Stimulated activated CD4-positive, alpha-beta T cell treated with anti-CD3 and anti-CD28 coated beads, Interleukin-1b, Interleukin-23, amount 100 ng/mL, for 48 hours (primary cell): ENCODE data around the gene THAP9.
"Not testable (repeated sequence)": the region's sequence is repeated elsewhere in the genome, so short reads cannot be mapped to it uniquely, and the experiment has no call there.

Source experiments
- DNase-seq: peaks from one replicate; pipeline ENCODE4 v3.0.0-alpha.2; 2020

The THAP9 gene

DNA sequence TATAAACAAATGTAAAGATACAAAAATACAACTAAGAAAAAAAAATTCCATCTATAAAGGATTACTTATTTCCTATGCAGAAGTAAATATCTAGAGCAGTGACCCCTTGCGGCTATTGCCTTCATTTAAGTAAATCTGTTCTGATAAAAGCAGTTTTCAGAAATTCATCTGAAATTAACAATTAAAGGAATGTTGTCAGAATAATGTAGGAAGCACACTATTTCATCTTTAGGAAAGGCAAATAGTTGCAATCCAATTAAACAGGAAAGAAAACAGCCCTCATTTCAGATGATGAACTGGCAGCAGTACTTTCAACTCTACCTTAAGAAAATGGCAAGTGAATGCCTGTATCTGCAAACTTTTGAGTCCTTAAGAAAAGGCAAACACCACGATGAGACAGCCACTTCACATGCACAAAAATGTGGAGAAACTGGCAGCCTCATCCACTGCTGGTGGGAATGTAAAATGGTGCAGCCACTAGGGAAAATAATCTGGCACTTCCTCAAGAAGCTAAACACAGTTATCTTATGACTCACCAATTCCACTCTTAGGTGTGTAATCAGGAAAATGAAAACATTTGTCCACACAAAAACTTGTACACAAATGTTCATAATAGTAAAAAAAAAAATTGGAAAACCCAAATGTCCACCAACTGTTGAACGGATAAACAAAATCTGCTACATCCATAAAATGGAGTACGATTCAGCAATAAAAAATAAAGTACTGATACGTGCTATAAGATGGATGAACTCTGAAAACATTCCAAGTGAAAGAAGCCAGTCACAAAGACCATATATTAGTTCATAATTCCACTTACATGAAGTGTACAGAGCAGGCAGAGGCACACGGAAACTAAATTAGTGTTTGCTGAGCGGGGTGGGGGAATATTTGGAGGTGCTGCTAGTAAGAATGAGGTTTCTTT lies 2.0 kb upstream of the THAP9 start:
- no peak for DNase-seq

DNA sequence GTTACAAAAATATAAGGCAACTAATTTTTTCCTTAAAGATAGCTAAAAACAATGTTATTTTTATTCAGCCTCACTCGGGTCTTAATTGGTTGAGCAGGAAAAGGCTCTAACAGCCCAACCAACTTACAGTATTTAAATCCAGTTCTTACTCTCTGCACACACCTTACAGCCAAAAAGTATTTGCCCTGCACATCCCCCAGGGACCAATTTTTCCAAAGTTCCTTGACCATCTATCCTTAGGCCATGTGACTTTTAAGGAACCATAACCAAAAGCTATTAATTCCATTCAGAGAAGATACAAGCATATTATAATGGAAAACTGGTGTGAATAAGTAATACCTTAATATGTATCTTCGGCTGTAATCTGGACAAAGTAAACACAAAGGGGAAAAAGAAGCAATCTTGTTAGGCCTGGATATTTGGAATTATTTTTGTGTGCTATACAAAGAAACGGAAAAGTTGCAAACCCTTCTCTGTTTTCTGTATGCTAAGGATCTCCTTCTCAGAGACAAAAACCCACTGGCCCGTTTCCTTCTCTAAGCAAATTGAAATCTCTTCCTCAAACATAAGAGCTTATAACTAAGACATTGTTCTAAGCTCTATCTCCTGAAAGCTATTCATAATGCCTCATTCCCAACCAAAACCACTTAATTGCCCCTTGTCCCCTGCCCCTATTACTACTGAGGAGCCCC lies 1.0 kb upstream of the THAP9 start:
- no peak for DNase-seq

DNA sequence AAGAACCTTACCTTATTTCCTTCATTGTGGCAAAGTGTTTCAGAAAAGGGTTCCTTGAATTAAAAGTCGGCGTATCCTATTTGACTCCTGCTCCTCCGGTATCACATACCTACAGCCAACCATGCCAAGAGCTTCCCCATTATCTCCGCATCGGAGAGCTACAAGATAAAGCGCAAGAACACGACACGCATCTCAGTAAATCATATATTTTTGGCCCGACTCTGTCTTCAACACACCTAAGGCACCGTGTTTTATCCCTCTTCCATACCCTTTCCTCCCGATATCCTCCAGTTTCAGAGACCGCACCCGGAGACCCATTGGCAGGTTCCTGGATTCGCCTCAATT lies 497 bp upstream of the THAP9 start:
- no peak for DNase-seq

DNA sequence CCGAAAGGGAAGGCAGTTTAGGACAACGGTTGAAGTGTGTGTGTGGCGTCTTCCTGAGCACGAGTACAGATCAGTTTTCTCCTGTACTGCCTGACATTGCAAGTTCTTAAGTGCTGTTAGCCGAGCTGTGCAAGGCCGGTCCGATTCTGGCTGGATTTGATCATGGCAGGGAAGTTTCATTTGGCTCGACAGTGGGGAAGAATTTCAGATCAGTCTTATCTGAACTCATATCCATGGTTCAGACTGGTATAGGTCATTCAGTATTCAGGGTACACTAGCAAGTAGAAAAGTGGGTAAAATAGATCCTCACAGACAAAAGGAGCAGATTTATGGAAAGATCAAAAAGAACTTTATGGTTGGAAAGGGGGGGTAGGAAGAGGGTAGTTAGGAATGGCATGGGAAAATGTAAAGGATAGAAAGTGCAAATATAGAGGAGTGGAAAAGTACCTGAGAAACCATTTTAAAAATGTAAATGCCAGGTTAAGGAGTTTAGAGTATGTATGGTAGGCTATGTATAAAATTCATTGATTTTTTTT lies 716 bp downstream of the THAP9 start:
- no peak for DNase-seq

DNA sequence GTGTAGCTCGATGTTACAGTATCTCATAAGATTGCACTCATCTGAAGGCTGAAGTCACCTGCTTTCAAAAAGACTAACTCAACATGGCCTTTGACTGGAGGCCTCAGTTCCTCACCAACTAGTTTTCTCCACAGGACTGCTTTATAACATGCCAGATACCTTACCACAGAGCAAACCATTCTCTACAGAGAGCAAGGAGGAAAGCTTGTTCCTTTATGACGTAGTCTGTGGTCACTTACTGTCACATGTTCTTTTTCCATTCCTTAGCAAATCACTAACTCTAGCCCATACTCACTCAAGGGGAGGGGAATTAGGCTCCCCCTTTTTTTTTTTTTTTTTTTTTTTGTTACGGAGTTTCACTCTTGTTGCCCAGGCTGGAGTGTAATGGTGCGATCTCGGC lies 3.2 kb downstream of the THAP9 start:
- no peak for DNase-seq

DNA sequence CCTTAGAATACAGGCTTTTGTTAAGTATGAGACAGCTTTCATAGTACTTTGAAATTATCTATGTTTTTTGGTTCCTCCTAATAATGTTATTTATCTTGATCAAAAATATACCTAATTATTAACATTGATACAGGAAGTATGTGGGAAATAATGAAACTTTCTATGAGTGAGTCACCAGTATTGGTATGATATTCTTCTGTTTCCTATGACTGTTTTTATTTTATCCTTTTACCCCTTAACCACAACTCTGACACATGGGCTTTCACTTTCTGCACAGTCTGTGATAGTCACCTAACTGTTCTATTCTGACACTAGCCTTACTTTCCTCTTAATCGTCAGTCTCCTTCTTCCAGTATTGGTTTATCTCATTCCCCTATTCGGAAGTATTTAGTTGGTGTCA lies 4.7 kb downstream of the THAP9 start:
- DNase-seq = peak; percentile 42

DNA sequence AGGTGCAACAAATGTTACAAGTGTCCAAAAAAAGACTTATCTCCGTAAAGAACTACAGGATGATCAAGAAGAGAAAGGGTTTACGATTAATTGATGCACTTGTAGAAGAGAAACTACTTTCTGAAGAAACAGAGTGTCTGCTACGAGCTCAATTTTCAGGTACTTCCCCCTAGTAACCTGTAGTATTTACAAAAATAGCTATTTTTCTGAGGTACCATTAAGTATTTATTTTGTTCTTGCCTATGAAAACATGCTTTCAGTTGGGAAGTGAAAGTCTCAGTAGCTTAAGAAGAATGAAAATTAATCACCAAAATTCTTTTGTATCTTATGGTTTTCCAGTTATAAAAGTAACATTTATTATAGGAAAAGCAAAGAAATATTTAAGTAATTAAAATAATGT lies 5.9 kb downstream of the THAP9 start:
- no peak for DNase-seq

DNA sequence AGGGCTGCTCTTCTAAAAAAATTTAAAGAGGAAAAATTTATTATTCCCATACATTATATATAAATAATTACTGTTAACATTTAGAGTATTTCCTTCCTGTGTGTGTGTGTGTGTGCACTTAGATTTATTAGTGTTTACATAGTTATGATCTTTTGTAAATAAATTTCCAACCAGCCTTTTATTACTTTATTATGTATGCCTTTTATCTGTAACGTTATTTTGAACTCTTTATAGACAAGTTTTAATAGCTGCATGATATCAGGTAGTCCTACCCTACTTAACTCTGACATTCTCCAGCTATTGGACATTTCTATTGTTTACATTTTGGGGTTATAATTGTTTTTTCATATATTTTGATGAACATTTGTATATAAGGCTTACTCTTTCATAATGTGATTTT lies 8.8 kb downstream of the THAP9 start:
- DNase-seq = no peak

DNA sequence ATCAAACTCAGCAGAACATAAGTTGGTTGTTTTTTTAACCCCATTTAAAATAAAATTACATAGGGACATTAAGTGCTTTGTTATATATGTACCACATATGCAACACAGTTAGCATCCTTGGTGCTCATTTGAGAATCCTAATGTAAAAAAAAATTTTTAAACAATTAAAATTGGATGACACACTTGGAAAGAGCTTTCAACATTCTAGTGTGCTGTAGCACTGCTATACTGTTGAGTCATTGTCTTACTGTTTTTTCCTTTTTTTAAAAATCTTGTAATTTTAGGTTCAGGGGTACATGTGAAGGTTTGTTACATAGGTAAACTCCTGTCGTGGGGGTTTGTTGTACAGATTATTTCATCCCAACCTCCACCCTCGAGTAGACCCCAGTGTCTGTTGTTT lies 12.8 kb downstream of the THAP9 start:
- no peak for DNase-seq

DNA sequence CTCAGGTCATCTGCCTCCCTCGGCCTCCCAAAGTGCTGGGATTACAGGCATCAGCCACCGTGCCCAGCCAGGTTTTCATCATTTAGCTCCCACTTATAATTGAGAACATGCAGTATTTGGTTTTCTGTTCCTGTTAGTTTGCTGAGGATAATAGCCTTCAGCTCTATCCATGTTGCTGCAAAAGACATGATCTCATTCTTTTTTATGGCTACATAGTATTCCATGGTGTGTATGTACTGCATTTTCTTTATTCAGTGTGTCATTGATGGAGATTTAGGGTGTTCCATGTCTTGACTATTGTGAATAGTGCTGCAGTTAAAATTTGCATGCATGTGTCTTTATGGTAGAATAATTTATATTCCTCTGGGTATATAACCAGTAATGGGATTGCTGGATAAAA lies 13.4 kb downstream of the THAP9 start:
- not testable (repeated sequence) for DNase-seq

DNA sequence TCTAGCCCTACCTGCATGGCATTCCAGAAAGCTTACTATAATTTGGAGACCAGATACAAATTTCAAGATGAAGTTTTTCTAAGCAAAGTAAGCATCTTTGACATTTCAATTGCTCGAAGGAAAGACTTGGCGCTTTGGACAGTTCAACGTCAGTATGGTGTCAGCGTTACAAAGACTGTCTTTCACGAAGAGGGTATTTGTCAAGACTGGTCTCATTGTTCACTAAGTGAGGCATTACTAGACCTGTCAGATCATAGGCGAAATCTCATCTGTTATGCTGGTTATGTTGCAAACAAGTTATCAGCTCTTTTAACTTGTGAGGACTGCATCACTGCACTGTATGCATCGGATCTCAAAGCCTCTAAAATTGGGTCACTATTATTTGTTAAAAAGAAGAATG lies 17.6 kb downstream of the THAP9 start:
- no peak for DNase-seq

DNA sequence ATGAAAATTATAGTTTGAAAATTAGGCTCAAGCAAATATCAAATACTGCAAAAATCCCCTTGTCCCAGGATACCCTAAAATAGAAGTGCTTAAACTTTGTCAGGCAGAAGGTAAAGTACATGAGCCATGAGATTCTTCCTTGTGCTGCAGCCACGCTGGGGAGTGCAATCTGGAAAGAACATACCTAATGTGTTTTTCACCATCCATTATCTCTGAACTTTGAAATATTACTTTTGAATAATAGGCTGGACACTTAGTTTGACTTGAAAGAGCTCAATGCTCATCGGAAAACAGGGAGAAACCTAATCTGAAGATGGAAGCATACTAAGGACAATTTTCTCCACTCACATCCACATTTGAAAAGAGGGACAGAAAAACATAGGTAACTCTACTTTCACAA lies 18.9 kb downstream of the THAP9 start:
- DNase-seq = no peak

DNA sequence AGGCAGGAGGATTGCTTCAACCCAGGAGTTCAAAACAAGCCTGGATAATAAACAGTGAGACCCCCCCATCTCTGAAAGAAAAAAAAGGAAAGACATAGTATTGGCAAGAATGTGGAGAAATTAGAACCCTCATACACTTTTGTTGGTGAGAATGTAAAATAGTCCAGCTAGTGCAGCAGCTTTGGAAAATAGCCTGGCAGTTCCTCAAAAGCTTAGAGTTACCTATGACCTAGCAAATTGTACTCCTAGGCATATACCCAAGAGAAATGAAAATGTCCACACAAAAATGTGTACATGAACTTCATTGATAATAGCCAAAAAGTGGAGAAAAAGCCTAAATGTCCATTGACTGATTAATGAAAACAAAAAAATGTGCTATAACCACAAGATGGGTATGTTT lies 21.3 kb downstream of the THAP9 start:
- DNase-seq = no peak

DNA sequence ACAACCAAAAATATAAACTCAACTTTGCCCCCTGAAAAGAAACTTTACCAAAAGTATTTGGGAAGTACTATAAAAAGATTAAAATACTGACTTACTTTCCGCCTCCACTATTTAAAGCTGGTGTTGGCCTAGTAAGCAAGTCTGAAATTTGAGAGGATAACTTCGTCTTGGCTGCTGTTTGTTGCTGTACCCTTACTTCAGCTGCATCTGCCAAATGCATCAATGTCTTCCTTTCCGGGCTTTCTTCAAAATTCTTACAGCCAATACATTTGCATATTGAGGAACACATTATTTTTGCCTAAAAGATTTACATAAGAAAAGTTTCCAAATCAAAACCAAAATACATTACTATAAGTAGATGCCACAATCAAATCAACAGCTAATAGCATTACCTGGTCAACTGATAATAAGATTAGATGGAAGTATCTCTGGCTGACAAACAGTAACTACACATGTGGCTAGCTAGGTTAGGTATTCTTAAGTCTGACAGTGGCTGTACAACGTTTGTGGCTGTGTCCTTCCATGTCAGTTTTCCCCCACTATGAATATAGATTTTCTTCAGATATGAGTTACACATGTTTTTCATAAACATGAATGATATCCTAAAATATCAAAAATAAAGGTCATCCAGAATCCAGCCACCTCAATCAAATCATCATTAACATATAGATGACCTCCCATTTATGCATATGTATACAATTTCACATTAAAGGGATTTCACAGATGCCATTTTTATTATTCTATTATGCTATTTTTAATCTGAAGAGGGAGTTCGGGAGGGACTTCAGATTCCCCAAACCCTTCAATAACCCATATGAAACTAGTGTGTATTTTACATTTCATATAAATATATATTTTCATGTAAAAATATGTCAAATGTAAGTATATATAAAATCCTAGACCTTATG lies 30.6 kb downstream of the THAP9 start:
- DNase-seq = no peak

DNA sequence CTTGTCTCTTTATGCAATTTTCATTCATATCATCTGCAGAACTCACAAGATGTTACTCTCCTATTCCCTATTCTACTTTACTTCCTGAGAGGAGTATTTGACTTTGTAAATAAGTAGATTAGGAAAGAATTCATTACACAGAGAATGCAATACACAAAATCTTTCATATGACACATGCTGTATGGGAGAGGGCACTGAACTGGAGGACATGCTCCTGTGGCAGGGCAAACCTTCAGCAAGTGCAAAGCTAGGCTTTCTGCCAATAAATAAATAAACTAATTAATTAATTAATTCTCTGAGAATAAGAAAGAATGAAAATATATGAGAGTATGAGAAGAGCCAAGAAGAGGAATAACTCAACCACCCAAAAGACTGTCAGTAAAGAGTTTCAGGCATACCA lies 33.9 kb downstream of the THAP9 start:
- DNase-seq = no peak

DNA sequence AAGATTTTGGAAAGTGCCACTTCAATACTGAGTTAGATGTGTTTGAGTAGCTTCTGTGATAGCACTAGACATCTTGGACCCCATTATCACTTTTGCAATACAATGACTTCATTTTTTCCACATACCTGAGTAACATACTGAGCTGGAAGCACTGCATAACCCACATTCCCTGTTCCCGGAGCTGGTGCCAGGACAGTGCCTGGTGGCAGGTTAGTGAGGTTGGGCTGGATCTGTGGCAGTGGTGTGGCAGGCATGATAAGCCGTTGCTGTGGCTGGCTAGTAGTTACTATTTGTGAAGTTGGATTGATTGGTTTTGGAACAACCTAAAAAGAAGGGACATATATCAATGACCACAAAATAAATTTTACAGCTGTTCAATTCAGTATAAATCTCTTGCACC lies 38.9 kb downstream of the THAP9 start:
- no peak for DNase-seq

DNA sequence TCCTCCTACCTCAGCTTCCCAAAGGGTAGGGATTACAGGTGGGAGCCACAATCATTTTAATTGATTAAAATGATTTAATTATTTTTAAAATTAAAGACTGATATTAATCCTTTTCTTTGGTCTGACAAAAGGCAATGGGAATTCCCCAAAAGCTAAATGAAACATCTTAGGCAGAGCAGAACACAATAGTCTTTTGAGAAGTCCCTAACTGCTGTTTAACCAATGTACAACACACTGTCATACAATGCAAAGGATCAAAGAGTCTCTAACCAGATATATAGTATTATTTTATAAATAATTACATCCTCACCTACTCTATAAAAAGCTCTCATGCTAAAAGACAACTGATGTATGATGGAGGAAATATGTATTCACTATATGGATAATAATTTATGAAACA lies 47.0 kb downstream of the THAP9 start:
- no peak for DNase-seq

DNA sequence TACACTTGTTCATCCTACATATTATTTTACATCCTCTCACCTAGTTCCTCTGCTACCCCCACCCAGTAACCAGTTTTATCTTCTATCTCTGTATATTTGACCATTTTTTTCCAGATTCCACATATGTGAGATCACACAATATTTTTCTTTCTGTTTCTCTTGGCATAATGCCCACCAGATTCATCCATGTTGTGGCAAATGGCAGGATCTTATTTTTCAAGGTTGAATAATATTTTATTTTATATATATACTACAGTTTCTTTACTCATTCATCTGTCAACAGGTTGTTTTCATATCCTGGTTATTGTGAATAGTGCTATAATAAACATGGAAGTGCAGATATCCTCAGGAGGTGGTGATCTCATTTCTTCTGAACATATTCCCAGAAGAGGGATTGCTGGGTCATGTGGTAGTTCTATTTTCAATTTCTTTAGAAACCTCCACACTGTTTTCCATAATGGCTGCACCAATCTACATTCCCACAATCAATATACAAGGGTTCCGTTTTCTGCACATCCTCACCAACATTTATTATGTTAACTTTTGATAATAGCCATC lies 48.2 kb downstream of the THAP9 start:
- no peak for DNase-seq

DNA sequence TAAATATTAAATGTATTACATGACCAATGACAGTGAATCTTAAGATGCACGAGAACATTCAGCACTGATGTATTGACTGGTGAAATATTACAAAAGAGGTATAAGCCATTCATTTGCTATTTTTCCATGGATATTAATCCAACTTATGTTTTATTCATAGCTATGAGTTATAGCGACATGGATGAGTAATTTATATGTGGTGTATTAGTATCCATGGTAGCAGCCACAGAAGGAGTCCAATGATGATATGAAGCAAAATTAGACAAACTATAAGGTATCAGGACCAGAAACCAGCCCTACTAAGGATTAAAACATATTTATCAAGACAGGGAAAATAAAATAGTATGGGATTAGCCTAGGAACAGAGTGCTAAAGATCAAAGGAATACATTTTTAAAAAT lies 50.7 kb downstream of the THAP9 start:
- no peak for DNase-seq

DNA sequence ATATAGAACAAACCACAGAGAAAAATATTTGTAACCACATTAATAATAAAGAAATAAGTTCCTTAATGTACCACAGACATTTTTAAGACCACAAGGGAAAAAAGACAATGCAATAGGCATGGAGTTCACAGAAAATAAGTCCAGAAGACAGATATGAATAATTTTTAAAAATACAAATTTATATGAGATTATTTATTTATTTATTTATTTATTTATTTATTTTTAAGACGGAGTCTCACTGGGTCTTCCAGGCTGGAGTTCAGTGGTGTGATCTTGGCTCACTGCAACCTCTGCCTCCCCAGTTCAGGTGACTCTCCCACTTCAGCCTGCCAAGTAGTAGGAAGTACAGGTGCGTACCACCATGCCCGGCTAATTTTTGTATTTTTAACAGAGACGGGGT lies 53.7 kb downstream of the THAP9 start:
- no peak for DNase-seq

DNA sequence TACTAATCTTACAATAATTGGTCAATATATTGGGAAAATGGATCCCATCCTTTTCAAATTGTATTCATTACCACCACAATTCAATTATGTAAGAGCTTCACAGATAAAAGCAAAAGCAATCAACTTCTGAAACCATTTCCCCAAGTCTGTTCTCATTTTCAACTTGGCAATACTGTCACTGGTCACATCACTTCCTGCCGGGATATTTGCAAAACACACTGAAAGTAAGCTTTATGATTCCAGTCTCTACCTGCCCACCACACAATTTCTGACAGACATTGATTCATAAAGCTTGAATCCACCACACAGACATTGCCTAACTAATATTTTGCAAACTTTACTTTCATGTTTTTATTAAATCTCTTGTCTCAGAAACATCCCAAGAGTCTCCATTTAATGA lies 56.5 kb downstream of the THAP9 start:
- no peak for DNase-seq

DNA sequence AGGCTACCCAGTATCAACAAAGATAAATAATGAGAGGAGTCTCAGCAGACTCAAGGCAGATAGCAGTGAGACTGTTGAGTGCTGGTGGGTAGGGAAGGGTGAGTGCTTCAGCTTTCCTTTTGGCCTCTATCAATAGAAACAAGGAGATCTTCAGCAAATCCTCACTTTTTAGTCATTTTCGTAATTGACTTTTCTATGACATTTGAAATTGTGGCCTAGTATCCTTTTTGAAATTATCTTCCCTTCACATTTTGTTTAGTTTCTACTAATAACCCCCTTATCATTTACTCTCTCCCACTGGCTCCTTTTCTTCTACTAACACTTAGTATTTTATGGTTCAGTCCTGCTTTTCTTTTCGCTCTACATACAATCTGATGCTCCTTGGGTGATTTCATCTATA lies 65.2 kb downstream of the THAP9 start:
- DNase-seq = no peak

DNA sequence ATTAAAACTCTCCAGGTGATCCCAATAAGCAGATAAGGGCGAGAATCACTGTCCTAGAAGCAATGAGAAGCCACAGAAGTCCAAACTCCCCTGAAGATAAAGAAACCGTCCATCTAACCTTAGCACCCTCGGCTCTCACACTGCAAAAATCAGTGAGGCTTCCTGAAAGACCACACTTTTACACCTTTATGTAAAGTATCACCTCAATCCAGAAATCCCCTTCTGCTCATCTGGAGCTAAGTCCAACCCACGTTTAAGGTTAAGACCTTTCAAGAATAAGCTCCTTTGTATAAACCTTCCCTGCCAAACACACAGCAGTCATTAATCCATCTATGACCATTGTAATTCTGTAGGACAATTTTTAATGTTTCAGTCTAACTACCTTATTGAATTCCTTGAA lies 68.4 kb downstream of the THAP9 start:
- DNase-seq = no peak
